ENCODE results near the gene SRP72. TPM values are rescaled to one million over a fixed set of nuclear protein-coding genes. Genes with fewer than 3 reads are reported as not detected.

SRP72 gene
- total RNA-seq, 1 experiment from 2014 or later = 348 TPM

GRCh38 chr4:56425518-56425917 lies 41.9 kb upstream of the SRP72 start:
- Mint-ChIP-seq H3K36me3 (ENCODE audit: insufficient read depth, unreplicated experiment) (peaks cover 10% of the 10 kb centered on the region), H3K27me3 (ENCODE audit: insufficient read depth, unreplicated experiment) (no peaks in the 10 kb centered on the region), H3K9me3 (ENCODE audit: unreplicated experiment) (peaks cover 7% of the 10 kb centered on the region), H3K4me1 (ENCODE audit: insufficient read depth, unreplicated experiment) (peaks cover 13% of the 10 kb centered on the region), H3K4me3 (ENCODE audit: unreplicated experiment) (no peak overlapping the region), H3K27ac (ENCODE audit: low read depth, unreplicated experiment) (no peak overlapping the region)
- CTCF ChIA-PET = interaction anchor here (0.6 to 3.7 kb wide), 18 partner anchors 10 to 997 kb away, joined by 3 to 35 read pairs (median 4); partner anchors contain the start of genes PAICS and PPAT
- DNase-seq (ENCODE audit: unreplicated experiment) = no peak
- BruUV-seq (replicated peaks) = no TSS peak
- POLR2A ChIA-PET = interaction anchor here (0.6 to 2.3 kb wide), 6 partner anchors 9 to 398 kb away, joined by 3 to 21 read pairs (median 6); partner anchors contain the start of genes AASDH, PAICS and PPAT
- TF ChIP-seq CTCF (IDR thresholded peaks at IDR 0.05; ENCODE audit: unreplicated experiment) = no peak
- intact Hi-C loops (cut with micrococcal nuclease) = loop anchor here (1.0 to 10.0 kb wide), 4 partner anchors 42 to 409 kb away; partner anchors contain the start of gene SRP72

GRCh38 chr4:56426273-56426672 lies 41.1 kb upstream of the SRP72 start:
- H3K4me3 Mint-ChIP-seq (ENCODE audit: unreplicated experiment) = no peak overlapping the region
- TF ChIP-seq CTCF (IDR thresholded peaks at IDR 0.05; ENCODE audit: unreplicated experiment) = no peak
- peaks cover 10% of the 10 kb centered on the region for H3K36me3 Mint-ChIP-seq (ENCODE audit: insufficient read depth, unreplicated experiment)
- H3K9me3 Mint-ChIP-seq (ENCODE audit: unreplicated experiment) = peaks cover 7% of the 10 kb centered on the region
- peaks cover 13% of the 10 kb centered on the region for H3K4me1 Mint-ChIP-seq (ENCODE audit: insufficient read depth, unreplicated experiment)
- ChIA-PET CTCF (interaction anchor here (0.8 to 3.7 kb wide), 7 partner anchors 9 to 998 kb away, joined by 3 to 35 read pairs (median 6); partner anchors contain the start of genes PAICS and PPAT), POLR2A (interaction anchor here (1.0 to 2.3 kb wide), 6 partner anchors 9 to 42 kb away, joined by 3 to 21 read pairs (median 6); partner anchors contain the start of genes AASDH, PAICS and PPAT)
- intact Hi-C loops (cut with micrococcal nuclease) = loop anchor here (5.0 to 10.0 kb wide), 3 partner anchors 41 to 409 kb away; partner anchors contain the start of gene SRP72
- no peak overlapping the region for H3K27ac Mint-ChIP-seq (ENCODE audit: low read depth, unreplicated experiment)
- no TSS peak for BruUV-seq (replicated peaks)
- no peaks in the 10 kb centered on the region for H3K27me3 Mint-ChIP-seq (ENCODE audit: insufficient read depth, unreplicated experiment)
- DNase-seq (ENCODE audit: unreplicated experiment) = no peak

GRCh38 chr4:56427179-56427578 lies 40.2 kb upstream of the SRP72 start:
- Mint-ChIP-seq H3K27ac (ENCODE audit: low read depth, unreplicated experiment) (peak overlapping the region; percentile 27), H3K4me3 (ENCODE audit: unreplicated experiment) (no peak overlapping the region), H3K27me3 (ENCODE audit: insufficient read depth, unreplicated experiment) (no peaks in the 10 kb centered on the region), H3K4me1 (ENCODE audit: insufficient read depth, unreplicated experiment) (peaks cover 13% of the 10 kb centered on the region), H3K9me3 (ENCODE audit: unreplicated experiment) (peaks cover 7% of the 10 kb centered on the region), H3K36me3 (ENCODE audit: insufficient read depth, unreplicated experiment) (peaks cover 10% of the 10 kb centered on the region)
- no peak for DNase-seq (ENCODE audit: unreplicated experiment)
- no TSS peak for BruUV-seq (replicated peaks)
- intact Hi-C loops (cut with micrococcal nuclease) = loop anchor here (5.0 to 10.0 kb wide), 3 partner anchors 40 to 408 kb away; partner anchors contain the start of gene SRP72
- TF ChIP-seq CTCF (IDR thresholded peaks at IDR 0.05; ENCODE audit: unreplicated experiment) = no peak
- ChIA-PET CTCF (interaction anchor here (0.6 kb wide), 1 partner anchor 22 kb away, joined by 6 read pairs; no protein-coding TSS in a partner anchor), POLR2A (interaction anchor here (1.0 to 2.7 kb wide), 3 partner anchors 14 to 40 kb away, joined by 3 to 13 read pairs (median 11); partner anchors contain the start of gene AASDH)

GRCh38 chr4:56430203-56430602 lies 37.2 kb upstream of the SRP72 start:
- Mint-ChIP-seq H3K36me3 (ENCODE audit: insufficient read depth, unreplicated experiment) (peaks cover 10% of the 10 kb centered on the region), H3K27ac (ENCODE audit: low read depth, unreplicated experiment) (no peak overlapping the region), H3K27me3 (ENCODE audit: insufficient read depth, unreplicated experiment) (no peaks in the 10 kb centered on the region), H3K4me1 (ENCODE audit: insufficient read depth, unreplicated experiment) (peaks cover 13% of the 10 kb centered on the region), H3K9me3 (ENCODE audit: unreplicated experiment) (peaks cover 7% of the 10 kb centered on the region), H3K4me3 (ENCODE audit: unreplicated experiment) (no peak overlapping the region)
- BruUV-seq (replicated peaks) = no TSS peak
- no peak for DNase-seq (ENCODE audit: unreplicated experiment)
- ChIA-PET CTCF (interaction anchor here (1.0 kb wide), 1 partner anchor 410 kb away, joined by 3 read pairs; no protein-coding TSS in a partner anchor), POLR2A (interaction anchor here (0.6 to 2.0 kb wide), 6 partner anchors 10 to 230 kb away, joined by 4 to 5 read pairs (median 4); no protein-coding TSS in a partner anchor)
- intact Hi-C loops (cut with micrococcal nuclease) = no loop called here
- no peak for TF ChIP-seq CTCF (IDR thresholded peaks at IDR 0.05; ENCODE audit: unreplicated experiment)

Data from MCF 10A (cell line).